ENCODE results near the gene KRT36. TPM values are rescaled to one million over a fixed set of nuclear protein-coding genes. Genes with fewer than 3 reads are reported as not detected.
A peak's percentile ranks its signal among the peaks of the same experiment; 100 is the strongest.

The KRT36 gene
- total RNA-seq, 2 donors from 2014 or later, result not detected

DNA sequence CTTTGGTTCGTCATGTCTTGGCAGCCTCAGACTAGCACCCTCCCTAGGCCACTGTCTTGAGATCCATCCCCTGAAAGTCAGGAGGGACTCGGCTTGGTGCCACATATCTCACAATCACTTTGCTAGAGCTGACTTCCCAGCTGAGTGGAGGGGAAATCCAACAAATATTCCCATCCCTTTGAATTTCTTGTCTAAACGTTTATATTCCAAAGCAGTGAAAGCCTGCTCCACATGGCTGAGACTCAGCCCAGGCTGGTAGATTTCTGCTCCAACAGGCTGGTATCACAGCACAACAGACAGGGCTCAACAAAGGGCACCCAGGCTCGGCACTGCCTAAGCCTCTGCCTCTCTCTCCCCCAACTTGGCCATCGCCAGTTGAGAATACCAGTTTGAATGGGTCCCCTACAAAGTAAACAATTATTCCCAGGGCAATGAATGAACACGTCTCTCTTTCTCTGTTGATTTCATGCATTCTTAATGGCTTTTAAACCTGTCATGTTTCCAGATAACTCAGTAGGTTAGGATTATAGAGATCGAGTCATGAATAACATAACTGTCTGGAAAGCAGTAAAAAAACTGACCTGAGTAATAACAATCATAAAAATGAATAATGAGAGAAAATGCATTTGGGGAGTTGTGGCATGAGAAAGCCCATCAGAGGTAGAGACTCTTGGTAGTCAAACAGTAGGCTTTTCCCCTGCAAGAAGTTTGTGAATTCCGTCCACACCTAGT lies 14.7 kb upstream of the KRT36 start:
- no peaks in the 10 kb centered on the region for H3K4me1 ChIP-seq (replicated peaks)
- no peaks in the 10 kb centered on the region for H3K36me3 ChIP-seq
- DNase-seq (ENCODE audit: low spot score), result no peak
- no peaks in the 10 kb centered on the region for H3K9me3 ChIP-seq
- intact Hi-C loops (cut with DNase I), result no loop called here
- no peak overlapping the region for H3K27ac ChIP-seq
- WGBS, result 25% methylated on average over 8 of the region's 8 CpGs
- TF ChIP-seq, protein P1, sequence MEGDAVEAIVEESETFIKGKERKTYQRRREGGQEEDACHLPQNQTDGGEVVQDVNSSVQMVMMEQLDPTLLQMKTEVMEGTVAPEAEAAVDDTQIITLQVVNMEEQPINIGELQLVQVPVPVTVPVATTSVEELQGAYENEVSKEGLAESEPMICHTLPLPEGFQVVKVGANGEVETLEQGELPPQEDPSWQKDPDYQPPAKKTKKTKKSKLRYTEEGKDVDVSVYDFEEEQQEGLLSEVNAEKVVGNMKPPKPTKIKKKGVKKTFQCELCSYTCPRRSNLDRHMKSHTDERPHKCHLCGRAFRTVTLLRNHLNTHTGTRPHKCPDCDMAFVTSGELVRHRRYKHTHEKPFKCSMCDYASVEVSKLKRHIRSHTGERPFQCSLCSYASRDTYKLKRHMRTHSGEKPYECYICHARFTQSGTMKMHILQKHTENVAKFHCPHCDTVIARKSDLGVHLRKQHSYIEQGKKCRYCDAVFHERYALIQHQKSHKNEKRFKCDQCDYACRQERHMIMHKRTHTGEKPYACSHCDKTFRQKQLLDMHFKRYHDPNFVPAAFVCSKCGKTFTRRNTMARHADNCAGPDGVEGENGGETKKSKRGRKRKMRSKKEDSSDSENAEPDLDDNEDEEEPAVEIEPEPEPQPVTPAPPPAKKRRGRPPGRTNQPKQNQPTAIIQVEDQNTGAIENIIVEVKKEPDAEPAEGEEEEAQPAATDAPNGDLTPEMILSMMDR (IDR thresholded peaks at IDR 0.05), result no peak
- peak; percentile 15 for TF ChIP-seq POLR2AphosphoS5 (IDR thresholded peaks at IDR 0.05)
- H3K27me3 ChIP-seq (replicated peaks; ENCODE audit: insufficient read depth), result no peaks in the 10 kb centered on the region
- no peak overlapping the region for H3K4me3 ChIP-seq

DNA sequence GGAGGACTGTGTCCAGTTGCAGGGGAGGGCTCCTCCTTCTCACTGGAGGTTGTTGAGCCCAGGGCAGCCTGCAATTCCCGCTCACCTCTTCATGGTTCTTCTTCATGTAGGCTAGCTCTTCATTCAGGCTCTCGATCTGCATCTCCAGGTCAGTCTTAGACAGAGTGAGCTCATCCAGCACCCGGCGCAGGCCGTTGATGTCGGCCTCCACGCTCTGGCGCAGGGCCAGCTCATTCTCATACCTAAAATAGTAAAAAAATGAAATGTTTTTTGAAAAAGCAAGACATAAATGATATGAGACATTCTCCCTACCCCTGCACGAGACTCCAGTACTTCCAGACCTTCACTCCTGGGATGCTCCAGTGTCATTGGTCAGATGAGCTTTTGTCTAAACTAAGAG lies 13.5 kb upstream of the KRT36 start:
- no peak overlapping the region for H3K27ac ChIP-seq
- H3K36me3 ChIP-seq, result no peaks in the 10 kb centered on the region
- intact Hi-C loops (cut with DNase I), result no loop called here
- TF ChIP-seq POLR2A (IDR thresholded peaks at IDR 0.05) (no peak), POLR2AphosphoS5 (IDR thresholded peaks at IDR 0.05) (no peak)
- TF ChIP-seq, protein P1 (IDR thresholded peaks at IDR 0.05), result no peak
- no peaks in the 10 kb centered on the region for H3K4me1 ChIP-seq (replicated peaks)
- no peaks in the 10 kb centered on the region for H3K9me3 ChIP-seq
- H3K27me3 ChIP-seq (replicated peaks; ENCODE audit: insufficient read depth), result no peaks in the 10 kb centered on the region
- no peak overlapping the region for H3K4me3 ChIP-seq
- WGBS, result 72% methylated on average over 9 of the region's 9 CpGs
- no peak for DNase-seq (ENCODE audit: low spot score)

DNA sequence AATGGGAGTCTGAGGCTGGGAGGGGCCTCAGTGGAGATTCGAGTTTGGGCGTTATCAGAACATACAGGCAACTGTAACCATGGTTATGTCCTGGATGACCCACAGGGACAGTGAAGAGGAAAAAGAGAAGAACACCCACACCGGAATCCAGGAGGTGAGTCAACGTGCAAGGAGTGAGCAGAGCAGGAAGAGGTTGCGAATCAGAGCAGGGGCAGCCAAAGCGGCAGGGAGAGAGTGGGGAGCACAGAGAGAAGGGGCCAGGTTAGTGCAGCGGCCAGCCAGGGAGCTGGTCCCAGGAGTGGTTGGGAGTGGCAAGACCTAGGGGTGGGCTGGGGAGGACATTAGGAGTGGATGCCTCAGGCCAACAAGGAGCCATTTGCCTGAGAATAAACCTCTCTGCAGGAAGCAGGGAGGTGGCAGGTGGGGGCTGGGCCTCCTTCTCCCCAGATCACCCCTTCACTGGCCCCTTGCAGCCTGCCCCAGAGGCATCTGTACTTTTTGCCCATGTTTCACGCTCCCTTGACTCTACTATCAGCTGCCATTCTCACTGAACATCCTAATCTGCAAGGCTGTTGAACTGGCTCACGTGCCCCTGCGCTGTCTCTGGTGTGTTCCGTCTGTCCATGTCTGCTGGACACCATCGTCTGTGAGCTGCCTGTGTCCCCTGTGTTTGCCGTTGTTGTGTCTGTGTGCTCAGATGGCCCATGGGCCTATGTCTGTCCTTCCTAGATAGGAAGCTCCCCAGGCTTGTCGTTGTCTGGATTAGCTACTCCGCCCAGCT lies 10.6 kb upstream of the KRT36 start:
- Histone ChIP-seq H3K4me1 (replicated peaks) (no peaks in the 10 kb centered on the region), H3K4me3 (no peak overlapping the region), H3K27ac (no peak overlapping the region), H3K9me3 (no peaks in the 10 kb centered on the region), H3K36me3 (no peaks in the 10 kb centered on the region), H3K27me3 (replicated peaks; ENCODE audit: insufficient read depth) (no peaks in the 10 kb centered on the region)
- no peak for DNase-seq (ENCODE audit: low spot score)
- WGBS, result 80% methylated on average over 15 of the region's 15 CpGs
- TF ChIP-seq POLR2A (IDR thresholded peaks at IDR 0.05), result no peak
- no peak for TF ChIP-seq POLR2AphosphoS5 (IDR thresholded peaks at IDR 0.05)
- TF ChIP-seq, protein P1 (IDR thresholded peaks at IDR 0.05), result no peak
- intact Hi-C loops (cut with DNase I), result no loop called here

DNA sequence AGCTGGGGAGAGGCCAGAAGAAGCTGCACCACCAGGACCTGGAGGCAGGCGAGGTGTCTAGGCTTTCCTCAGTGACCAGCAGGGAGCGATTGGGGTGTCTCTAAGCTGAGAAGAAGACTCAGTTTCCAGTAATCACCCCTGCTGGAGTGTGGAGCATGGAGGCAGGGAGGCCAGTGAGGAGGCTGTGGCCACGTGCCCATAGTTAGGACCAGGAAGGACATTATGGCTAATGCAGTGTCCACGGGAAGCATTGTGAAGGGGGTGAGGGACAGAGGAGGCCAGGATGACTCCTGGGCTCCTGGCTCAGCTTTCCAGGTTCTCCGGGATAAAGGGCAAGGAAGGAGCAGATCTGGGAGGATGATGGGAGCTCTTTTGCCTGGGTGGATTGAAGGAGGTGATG lies 10.0 kb upstream of the KRT36 start:
- H3K4me3 ChIP-seq, result no peak overlapping the region
- WGBS, result 89% methylated on average over 5 of the region's 5 CpGs
- intact Hi-C loops (cut with DNase I), result no loop called here
- H3K4me1 ChIP-seq (replicated peaks), result no peaks in the 10 kb centered on the region
- TF ChIP-seq POLR2AphosphoS5 (IDR thresholded peaks at IDR 0.05) (no peak), POLR2A (IDR thresholded peaks at IDR 0.05) (no peak)
- TF ChIP-seq, protein P1 (IDR thresholded peaks at IDR 0.05), result no peak
- H3K27ac ChIP-seq, result no peak overlapping the region
- no peaks in the 10 kb centered on the region for H3K36me3 ChIP-seq
- no peaks in the 10 kb centered on the region for H3K27me3 ChIP-seq (replicated peaks; ENCODE audit: insufficient read depth)
- DNase-seq (ENCODE audit: low spot score), result no peak
- H3K9me3 ChIP-seq, result no peaks in the 10 kb centered on the region
